GM19328 (cell line): ENCODE results near the gene KPNA1.

Experiments
- ATAC-seq: cut with Tn5 transposase; IDR thresholded peaks from one replicate; pipeline ENCODE4 v1.9.1; 2021; ENCODE audit warnings: mild to moderate bottlenecking, moderate library complexity; ENCODE audit not compliant: unreplicated experiment

KPNA1 gene

GRCh38 chr3:122514123-122515019 is at the start of gene KPNA1:
TSS of gene KPNA1 (minus strand) at chr3:122514939. CDS start at chr3:122496565, 18,374 bp downstream.
- ATAC-seq = peak; percentile 85

GRCh38 chr3:122564155-122564912 is 49.6 kb upstream of the KPNA1 start, which contains the start of the genes DTX3L and PARP9:
TSS of gene DTX3L (plus strand) at chr3:122564338. CDS start at chr3:122564427, 89 bp downstream.
TSS of gene PARP9 (minus strand) at chr3:122564300. CDS start at chr3:122559620, 4,680 bp downstream.
- peak; percentile 67 for ATAC-seq

DNA sequence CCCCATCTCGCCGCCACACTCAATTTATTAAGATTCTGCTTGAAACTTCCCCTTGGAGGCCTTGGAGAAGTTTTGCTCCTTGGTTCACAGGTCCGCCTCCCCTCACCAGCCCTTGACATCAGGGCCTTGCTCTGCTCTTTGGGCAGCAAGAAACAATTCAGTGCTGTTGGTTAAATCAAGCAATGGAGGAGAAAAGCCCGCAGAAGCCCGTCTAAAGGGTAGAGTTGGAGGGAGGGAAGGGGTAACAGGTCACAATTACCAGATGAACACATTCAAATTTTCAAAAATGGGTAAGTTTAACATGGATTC is 48.9 kb upstream of the KPNA1 start:
- ATAC-seq = no peak

DNA sequence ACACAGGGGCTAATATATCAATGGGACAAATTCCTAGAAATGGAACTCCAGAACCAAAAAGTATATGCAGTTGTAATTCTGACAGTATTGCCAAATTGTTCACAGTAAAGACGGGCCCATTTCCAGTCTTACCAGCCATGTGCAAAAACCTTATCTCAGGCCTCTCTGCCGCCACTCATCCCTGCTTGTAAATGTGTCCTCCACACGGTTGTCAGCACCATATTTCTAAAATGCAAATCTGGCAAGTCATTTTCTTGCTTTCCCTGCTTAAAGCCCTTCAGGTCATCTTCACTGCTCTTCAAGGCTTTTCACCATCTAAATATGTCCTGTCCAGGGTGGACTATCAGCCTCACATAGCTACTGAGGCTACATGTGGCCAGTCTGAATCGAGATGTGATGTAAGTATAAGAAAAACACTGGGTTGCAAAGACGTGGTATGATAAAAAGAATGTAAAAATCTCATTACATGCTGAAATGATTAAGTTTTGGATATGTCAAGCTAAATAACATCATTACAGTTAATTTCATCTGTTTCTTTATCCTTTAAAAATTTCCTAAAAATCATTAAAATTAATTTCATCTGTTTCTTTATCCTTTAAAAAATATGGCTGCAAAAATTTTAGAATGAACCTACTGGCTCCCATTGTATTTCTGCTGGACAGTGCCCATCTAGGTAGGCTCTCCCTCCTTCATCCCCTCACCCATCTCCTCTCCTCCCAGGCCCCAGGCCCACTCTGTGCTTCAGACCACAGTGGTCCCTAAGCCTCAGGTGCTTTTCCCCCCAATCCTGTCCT is 48.4 kb upstream of the KPNA1 start:
- ATAC-seq = no peak

GRCh38 chr3:122560680-122561079 is 45.9 kb upstream of the KPNA1 start:
- no peak for ATAC-seq

GRCh38 chr3:122559906-122560305 is 45.2 kb upstream of the KPNA1 start:
- no peak for ATAC-seq

DNA sequence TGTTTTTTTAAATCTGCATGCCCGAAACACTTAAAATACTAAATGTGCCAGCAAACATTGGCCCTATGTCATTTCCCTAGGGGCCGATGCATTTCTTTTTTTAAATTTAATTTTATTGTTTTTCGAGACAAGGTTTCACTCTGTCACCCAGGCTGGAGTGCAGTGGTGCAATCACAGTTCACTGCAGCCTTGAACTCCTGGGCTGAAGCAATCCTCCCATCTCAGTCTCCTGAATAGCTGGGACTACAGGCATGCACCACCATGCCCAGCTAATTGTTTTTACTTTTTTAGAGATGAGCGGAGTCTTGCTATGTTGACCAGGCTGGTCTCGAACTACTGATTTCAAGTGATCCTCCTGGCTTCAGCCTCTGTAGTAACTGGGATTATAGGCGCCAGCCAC is 43.9 kb upstream of the KPNA1 start:
- ATAC-seq = no peak

DNA sequence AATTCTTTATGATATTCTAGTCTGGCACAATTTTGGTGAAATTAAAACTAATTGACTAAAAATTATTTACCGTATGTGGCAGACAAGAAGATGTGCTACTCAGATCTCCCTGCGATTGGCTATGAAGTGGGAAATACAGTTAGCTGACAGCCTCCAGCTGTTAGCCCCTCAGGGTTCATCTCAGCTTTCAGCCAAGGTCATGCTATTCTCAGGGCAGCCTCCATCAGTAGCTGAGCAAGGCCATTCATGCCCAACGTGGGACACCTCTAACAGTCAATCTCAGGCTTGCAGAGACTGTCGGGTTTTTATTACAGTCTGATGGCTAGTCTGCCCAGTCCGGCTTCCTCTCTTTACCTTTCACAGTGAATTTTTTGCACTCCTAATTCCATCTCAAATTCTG is 42.6 kb upstream of the KPNA1 start:
- no peak for ATAC-seq

DNA sequence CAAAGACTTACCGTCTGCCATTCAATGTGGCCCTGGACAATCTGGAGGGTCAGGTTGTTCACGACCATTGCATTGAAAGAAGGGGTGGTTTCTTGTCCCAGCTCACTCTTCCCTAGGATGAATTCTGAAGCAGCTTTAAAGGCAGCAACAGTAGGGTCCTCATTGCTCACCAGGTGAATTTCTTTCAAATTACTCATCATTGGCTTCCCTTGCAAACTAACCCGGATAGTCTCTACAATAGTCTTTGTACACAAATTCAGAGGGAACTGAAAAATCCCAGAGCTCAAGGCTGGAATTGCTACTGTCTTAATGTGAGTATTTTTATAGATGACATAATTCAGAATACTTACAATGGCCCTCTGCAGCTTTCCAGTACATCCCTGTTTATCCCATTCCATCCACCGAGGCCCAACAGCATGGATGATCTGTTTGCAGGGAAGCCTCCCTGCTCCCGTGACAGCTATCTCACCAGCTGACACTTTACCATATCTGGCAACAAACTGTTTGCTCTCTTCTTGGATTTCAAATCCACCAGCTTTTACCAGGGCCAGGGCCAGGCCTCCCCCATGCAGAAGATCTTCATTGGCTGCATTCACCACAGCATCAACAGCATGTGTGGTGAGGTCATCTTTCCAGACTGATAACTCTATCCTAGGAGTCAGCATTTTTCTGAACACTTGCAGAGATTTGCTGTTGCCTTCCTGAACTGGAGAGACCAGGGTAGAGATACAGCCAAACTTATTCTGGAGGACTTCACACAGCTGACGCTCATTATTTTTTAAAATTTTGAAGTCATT is 40.7 kb upstream of the KPNA1 start:
- ATAC-seq = no peak

- ATAC-seq = no peak
Measured at GRCh38 chr3:122553171-122553570, 38.4 kb upstream of the KPNA1 start.

DNA sequence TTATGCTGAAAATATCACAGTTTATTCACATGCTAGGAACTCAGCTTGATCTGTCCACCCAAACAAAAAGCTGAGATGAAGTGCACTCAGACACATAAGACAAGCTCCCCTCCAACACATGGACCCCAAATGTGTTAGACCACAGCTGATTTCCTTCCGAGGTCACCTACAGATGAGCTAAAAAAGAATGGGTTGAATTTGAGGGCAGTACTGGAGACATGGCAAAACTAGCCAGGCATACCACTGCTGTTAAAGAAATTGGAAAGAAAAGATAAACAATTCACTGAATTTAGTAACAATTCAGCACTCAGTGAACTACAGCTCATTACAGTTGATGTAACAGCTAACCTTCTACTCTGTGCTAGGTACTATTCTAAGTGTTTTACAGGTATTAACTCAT is 33.9 kb upstream of the KPNA1 start:
- no peak for ATAC-seq

GRCh38 chr3:122548076-122548475 is 33.3 kb upstream of the KPNA1 start:
- ATAC-seq = no peak

DNA sequence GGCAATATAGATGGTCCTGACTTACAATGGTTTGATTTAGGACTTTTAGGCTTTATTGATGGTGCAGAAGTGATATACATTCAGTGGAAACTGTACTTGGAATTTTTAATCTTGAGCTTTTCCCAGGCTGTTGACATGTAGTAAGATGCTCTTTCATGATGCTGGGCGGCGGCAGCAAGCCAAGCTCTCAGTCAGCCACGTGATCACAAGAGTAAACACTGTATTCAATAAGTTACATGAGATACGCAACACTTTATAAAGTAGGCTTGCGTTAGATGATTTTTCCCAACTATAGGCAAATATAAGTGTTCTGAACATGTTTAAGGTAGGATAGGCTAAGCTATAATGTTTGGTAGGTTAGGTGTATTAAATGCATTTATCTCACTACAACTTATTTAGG is 31.4 kb upstream of the KPNA1 start:
- no peak for ATAC-seq

- ATAC-seq = no peak
Measured at GRCh38 chr3:122538956-122539490, 24.3 kb upstream of the KPNA1 start.

GRCh38 chr3:122536632-122537001 is 21.9 kb upstream of the KPNA1 start:
- no peak for ATAC-seq

DNA sequence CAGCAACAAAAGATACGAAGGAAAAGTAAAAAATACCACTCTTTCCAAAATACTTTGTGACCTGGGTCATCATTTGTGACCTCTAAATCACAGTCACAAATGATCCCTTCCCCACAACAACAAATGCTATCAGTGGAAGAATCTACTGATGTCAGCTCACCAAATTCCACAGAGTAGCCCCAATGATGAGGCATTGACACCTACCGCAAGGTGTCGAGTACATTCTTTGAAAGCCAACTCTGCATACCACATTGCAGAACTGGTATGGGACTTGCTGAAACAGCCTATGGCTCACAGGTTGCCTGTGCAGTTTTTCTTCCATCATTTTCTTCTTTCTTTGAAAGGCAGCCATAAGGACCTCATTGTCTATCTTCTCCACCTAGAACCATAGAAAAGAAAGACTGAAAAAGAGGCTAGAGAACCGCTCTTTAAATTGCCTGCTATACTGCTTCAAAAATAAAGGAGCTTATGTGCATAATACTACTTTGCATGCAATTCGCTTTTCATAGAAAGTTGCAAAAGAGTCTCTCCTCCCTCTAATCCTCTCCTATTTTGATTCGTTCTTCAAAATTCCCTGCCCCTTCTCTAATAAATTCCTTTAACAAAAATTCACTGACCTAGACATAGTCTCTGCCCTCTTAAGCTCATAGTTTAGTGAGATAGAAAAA is 21.4 kb upstream of the KPNA1 start:
- ATAC-seq = no peak

- ATAC-seq = peak; percentile 90
Measured at GRCh38 chr3:122533931-122534334, 19.2 kb upstream of the KPNA1 start.

GRCh38 chr3:122533480-122533879 is 18.7 kb upstream of the KPNA1 start:
- ATAC-seq = no peak

DNA sequence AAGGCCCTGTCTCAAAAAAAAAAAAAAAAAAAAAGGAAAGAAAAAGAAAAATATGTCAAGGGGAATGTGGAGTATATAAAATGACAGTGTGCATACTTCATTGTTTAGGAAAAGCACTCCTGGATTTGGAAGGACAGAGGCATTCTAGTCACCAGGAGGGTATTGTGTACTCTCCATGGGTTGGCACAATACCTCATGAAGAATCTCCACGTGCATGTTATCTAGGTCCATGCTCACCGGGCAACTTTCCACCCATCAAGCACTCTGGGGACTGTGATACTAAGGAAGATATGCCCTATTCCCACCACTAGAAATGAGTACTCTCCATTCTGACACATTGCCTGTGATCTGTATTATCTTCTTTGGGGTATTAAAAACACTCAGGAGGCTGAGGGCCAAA is 15.4 kb upstream of the KPNA1 start:
- ATAC-seq = no peak

- no peak for ATAC-seq
Measured at GRCh38 chr3:122523317-122523716, 8.6 kb upstream of the KPNA1 start.
